Measurements from ENCODE around the gene EFNB3.

Gene EFNB3

GRCh38 chr17:7707446-7707845 lies 2.4 kb downstream of the EFNB3 start:
- TF ChIP-seq GATA2 (IDR thresholded peaks at IDR 0.05; ENCODE audit: low read depth, low read length): peak; percentile 62; the same call in 1 of the 2 replicates
- TF ChIP-seq GATA3 (IDR thresholded peaks at IDR 0.05; ENCODE audit: low read depth, low read length): no peak

- no peak for TF ChIP-seq GATA3 (IDR thresholded peaks at IDR 0.05; ENCODE audit: low read depth, low read length)
- no peak for TF ChIP-seq GATA2 (IDR thresholded peaks at IDR 0.05; ENCODE audit: low read depth, low read length)
Measured at GRCh38 chr17:7707858-7708750, 3.1 kb downstream of the EFNB3 start.

DNA sequence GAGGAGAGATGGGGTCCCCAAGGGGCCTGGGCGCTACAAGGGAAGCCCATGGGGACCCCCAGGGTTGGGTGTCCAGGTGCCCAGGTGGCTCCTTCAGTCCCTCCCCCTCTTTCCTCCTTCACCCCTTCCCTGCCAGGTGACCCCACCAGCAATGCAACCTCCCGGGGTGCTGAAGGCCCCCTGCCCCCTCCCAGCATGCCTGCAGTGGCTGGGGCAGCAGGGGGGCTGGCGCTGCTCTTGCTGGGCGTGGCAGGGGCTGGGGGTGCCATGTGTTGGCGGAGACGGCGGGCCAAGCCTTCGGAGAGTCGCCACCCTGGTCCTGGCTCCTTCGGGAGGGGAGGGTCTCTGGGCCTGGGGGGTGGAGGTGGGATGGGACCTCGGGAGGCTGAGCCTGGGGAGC lies 4.0 kb downstream of the EFNB3 start:
- TF ChIP-seq GATA3 (IDR thresholded peaks at IDR 0.05; ENCODE audit: low read depth, low read length) (no peak), GATA2 (IDR thresholded peaks at IDR 0.05; ENCODE audit: low read depth, low read length) (no peak)

DNA sequence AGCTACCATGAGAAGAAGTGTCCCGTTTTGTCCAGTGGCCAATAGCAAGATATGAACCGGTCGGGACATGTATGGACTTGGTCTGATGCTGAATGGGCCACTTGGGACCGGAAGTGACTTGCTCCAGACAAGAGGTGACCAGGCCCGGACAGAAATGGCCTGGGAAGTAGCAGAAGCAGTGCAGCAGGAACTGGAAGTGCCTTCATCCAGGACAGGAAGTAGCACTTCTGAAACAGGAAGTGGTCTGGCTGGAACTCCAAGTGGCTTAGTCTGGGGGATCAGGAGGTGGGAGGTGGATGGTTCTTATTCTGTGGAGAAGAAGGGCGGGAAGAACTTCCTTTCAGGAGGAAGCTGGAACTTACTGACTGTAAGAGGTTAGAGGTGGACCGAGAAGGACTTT lies 5.3 kb downstream of the EFNB3 start:
- TF ChIP-seq GATA3 (IDR thresholded peaks at IDR 0.05; ENCODE audit: low read depth, low read length) (no peak), GATA2 (IDR thresholded peaks at IDR 0.05; ENCODE audit: low read depth, low read length) (no peak)

DNA sequence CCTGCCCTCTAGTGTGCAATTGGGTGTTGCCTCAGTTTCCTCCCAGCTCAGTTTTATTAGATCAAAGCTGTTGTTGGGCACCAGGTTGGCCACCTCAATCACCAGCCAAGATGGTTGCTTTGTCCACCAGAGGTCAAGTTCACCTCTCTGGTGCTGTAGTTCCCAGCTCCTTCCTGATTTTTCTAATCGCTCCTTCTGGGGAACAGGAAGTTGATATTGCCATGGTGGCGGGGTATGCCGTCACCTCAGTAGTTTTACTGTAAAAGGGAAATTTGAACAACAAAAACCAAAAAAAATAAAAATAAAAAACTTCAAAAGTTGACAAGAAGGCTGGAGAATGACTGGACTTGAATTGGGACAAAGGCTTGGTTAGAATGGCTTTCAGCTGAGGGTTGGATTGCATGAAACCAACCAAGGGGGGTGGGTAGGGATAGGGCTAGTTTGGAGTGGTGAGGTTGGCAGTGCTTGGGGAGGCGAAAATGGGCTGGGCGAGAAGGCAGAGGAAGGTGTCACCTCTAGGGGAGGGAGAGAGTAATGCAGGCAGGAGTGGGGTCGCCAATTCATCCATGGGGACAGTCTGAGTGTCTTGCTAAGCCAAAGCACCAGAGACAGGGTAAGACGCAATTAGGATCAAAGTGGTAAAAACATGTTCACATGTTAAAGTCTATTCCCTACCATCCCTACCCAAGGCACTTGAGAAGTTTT lies 6.2 kb downstream of the EFNB3 start:
- TF ChIP-seq GATA2 (IDR thresholded peaks at IDR 0.05; ENCODE audit: low read depth, low read length) (no peak), GATA3 (IDR thresholded peaks at IDR 0.05; ENCODE audit: low read depth, low read length) (no peak)

GRCh38 chr17:7712111-7712771 lies 7.2 kb downstream of the EFNB3 start:
- no peak for TF ChIP-seq GATA2 (IDR thresholded peaks at IDR 0.05; ENCODE audit: low read depth, low read length)
- TF ChIP-seq GATA3 (IDR thresholded peaks at IDR 0.05; ENCODE audit: low read depth, low read length): no peak

GRCh38 chr17:7713782-7714181 lies 8.8 kb downstream of the EFNB3 start:
- no peak for TF ChIP-seq GATA2 (IDR thresholded peaks at IDR 0.05; ENCODE audit: low read depth, low read length)
- no peak for TF ChIP-seq GATA3 (IDR thresholded peaks at IDR 0.05; ENCODE audit: low read depth, low read length)

DNA sequence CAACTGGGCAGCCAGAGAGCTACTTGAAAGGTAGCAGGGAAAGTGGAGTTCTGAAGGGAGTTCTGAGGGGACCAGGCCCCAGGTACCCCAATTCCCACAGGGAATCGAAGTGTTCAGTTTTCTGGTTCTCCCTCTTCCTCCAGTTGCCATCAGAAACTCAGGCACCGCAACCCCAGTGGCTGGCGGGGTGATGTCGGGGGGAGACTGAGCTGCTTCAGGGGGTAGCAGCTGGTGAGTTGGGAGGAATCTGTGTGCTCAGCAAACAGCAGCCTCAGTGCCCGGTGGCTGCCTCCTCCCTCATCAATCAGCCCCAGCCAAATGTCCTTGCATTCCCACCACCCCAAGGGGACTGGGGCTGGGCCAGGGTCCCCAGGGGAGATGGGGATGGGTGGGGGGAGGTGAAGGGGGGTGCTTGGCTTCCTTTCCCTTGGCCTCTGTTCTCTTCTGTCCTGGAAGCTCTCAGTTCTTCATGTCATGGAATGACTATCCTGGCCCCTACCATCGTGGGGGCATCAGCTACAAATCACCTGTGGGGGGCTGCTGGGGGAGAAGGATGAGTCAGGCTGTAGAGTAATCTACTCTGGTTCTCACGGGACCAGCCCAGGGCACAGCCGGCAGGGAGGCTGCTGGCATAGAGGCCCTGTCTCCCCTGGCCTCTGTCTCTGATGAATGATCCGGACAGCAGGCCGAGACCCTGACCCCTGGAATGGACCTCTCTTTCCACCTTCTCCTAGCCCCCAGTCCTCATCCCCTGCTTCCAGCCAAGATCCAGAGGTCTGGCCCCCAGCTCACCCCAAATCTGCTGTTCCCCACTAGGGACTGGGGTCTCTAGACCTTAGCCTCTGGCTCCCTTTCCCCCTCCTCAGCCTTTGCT lies 10.0 kb downstream of the EFNB3 start:
- no peak for TF ChIP-seq GATA3 (IDR thresholded peaks at IDR 0.05; ENCODE audit: low read depth, low read length)
- no peak for TF ChIP-seq GATA2 (IDR thresholded peaks at IDR 0.05; ENCODE audit: low read depth, low read length)

GRCh38 chr17:7715936-7716886 lies 11.2 kb downstream of the EFNB3 start:
- no peak for TF ChIP-seq GATA2 (IDR thresholded peaks at IDR 0.05; ENCODE audit: low read depth, low read length)

DNA sequence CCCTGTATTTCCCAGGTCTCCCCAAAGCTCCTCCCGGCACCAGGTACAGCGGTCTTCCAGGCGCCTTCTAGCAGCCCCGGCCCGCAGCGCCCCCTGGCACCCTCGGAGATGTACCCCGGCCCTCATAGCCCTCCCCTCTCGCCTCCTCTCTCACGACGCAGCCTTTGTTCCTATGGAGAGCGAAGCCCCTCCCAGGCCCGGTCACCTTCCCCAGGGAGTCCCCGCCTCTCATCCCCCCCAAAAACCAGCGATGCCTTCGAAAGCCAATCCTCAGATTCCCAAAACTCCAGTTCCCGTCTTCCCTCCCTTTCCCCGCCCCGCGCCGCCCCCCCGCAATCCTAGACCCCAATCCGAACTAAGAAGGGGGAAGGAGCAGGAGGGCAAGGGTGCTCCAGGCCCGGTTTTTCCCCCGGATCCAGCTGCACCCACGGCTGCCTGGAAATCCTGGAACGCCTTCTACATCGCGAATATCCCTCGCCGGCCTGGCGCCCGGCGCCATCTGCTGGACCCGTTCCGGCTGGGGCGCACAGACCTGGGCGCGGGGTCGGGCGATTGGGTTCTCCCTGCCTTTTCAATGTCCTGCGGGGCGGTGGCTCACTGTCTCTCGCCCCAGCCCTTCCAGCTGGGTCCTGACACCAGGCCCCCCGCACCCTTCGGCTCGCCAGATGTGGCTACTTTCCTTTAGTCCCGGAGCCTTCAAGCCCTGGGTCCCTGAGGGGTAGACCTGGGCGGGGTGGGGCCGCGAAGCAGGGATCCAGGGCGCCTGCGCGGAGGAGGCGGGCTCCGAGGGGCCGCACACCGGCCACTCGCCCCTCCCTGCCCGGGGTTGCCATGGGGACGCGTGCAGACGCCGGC lies 12.1 kb downstream of the EFNB3 start, which contains the start of gene DNAH2:
Gene DNAH2, plus strand, starts transcription at position 844 of the 855 bp plus-strand sequence. CDS start 1,991 bp downstream, outside the sequence.
- TF ChIP-seq GATA3 (IDR thresholded peaks at IDR 0.05; ENCODE audit: low read depth, low read length): no peak
- TF ChIP-seq GATA2 (IDR thresholded peaks at IDR 0.05; ENCODE audit: low read depth, low read length): no peak

DNA sequence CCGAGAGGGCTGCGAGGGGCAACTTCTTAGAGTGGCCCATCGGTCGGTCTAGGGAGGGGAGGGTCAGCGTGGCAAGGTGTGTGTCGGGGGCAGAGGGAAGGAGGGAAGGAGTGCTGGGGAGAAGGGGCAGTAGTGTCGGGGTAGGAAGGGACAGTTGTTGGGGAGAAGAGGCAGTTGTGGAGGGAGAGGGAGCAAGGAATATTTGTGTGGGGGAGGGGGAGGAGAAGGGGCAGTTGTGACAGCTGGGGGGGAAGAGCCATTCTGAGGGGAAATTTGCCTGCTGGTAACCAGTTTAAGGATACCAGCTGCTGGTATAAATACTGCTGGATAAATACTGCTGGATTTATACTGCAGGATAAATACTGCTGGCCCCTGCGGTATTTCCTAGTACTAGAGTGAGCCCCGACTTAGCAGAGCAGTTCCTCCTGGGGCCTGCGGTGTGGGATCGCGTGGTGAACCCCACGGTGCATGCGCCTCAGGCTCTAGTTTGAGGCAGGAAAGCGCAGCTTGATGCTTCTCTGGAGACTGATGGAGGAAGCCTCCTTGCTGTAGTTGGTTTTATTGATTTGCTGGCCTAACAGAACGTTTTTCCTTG lies 12.9 kb downstream of the EFNB3 start:
- TF ChIP-seq GATA3 (IDR thresholded peaks at IDR 0.05; ENCODE audit: low read depth, low read length): no peak
- no peak for TF ChIP-seq GATA2 (IDR thresholded peaks at IDR 0.05; ENCODE audit: low read depth, low read length)
